ENCODE results near the gene CCDC102B.

CCDC102B gene

GRCh38 chr18:68818584-68818983 lies 20.7 kb downstream of the CCDC102B start:
- H3K27ac ChIP-seq (ENCODE audit: low read depth, low read length): peak overlapping the region; percentile 72

GRCh38 chr18:68822926-68823325 lies 25.0 kb downstream of the CCDC102B start:
- H3K4me3 ChIP-seq (ENCODE audit: low read depth, low read length): no peak overlapping the region
- no peaks in the 10 kb centered on the region for H3K36me3 ChIP-seq (ENCODE audit: insufficient read depth, low read length)
- no peak overlapping the region for H2AFZ ChIP-seq (ENCODE audit: low read length, unreplicated experiment)
- H3K4me1 ChIP-seq (ENCODE audit: control insufficient read depth, insufficient read depth, low read length, unreplicated experiment): peaks cover 7% of the 10 kb centered on the region
- no peak overlapping the region for H3K27ac ChIP-seq (ENCODE audit: low read depth, low read length)
- H3K79me2 ChIP-seq (ENCODE audit: control insufficient read depth, insufficient read depth, low read length, unreplicated experiment): no peaks in the 10 kb centered on the region
- no peaks in the 10 kb centered on the region for H3K27me3 ChIP-seq (ENCODE audit: insufficient read depth, low read length)

More at GRCh38 chr18:68818584-68818983, 20.7 kb downstream of the CCDC102B start:
- Histone ChIP-seq H3K79me2 (ENCODE audit: control insufficient read depth, insufficient read depth, low read length, unreplicated experiment) (no peaks in the 10 kb centered on the region), H3K4me3 (ENCODE audit: low read depth, low read length) (peak overlapping the region; percentile 45; the same call in 1 of the 2 replicates), H3K36me3 (ENCODE audit: insufficient read depth, low read length) (no peaks in the 10 kb centered on the region), H3K4me1 (ENCODE audit: control insufficient read depth, insufficient read depth, low read length, unreplicated experiment) (peaks cover 20% of the 10 kb centered on the region), H2AFZ (ENCODE audit: low read length, unreplicated experiment) (peak overlapping the region; percentile 21), H3K27me3 (ENCODE audit: insufficient read depth, low read length) (no peaks in the 10 kb centered on the region)

GRCh38 chr18:68826121-68826520 lies 28.2 kb downstream of the CCDC102B start:
- H3K27ac ChIP-seq (ENCODE audit: low read depth, low read length): no peak overlapping the region
- H3K4me1 ChIP-seq (ENCODE audit: control insufficient read depth, insufficient read depth, low read length, unreplicated experiment): no peaks in the 10 kb centered on the region
- no peak overlapping the region for H3K4me3 ChIP-seq (ENCODE audit: low read depth, low read length)
- no peaks in the 10 kb centered on the region for H3K27me3 ChIP-seq (ENCODE audit: insufficient read depth, low read length)
- no peaks in the 10 kb centered on the region for H3K36me3 ChIP-seq (ENCODE audit: insufficient read depth, low read length)
- no peaks in the 10 kb centered on the region for H3K79me2 ChIP-seq (ENCODE audit: control insufficient read depth, insufficient read depth, low read length, unreplicated experiment)
- H2AFZ ChIP-seq (ENCODE audit: low read length, unreplicated experiment): no peak overlapping the region

- Histone ChIP-seq H3K27ac (ENCODE audit: low read depth, low read length) (no peak overlapping the region), H3K36me3 (ENCODE audit: insufficient read depth, low read length) (no peaks in the 10 kb centered on the region), H3K4me1 (ENCODE audit: control insufficient read depth, insufficient read depth, low read length, unreplicated experiment) (peaks cover 3% of the 10 kb centered on the region), H3K27me3 (ENCODE audit: insufficient read depth, low read length) (no peaks in the 10 kb centered on the region), H3K79me2 (ENCODE audit: control insufficient read depth, insufficient read depth, low read length, unreplicated experiment) (no peaks in the 10 kb centered on the region), H3K4me3 (ENCODE audit: low read depth, low read length) (no peak overlapping the region), H2AFZ (ENCODE audit: low read length, unreplicated experiment) (peak overlapping the region; percentile 23)
Observed at GRCh38 chr18:68830256-68831045, 32.6 kb downstream of the CCDC102B start.

GRCh38 chr18:68833756-68834155 lies 35.9 kb downstream of the CCDC102B start:
- H3K27me3 ChIP-seq (ENCODE audit: insufficient read depth, low read length): no peaks in the 10 kb centered on the region
- H3K36me3 ChIP-seq (ENCODE audit: insufficient read depth, low read length): no peaks in the 10 kb centered on the region
- no peak overlapping the region for H2AFZ ChIP-seq (ENCODE audit: low read length, unreplicated experiment)
- peaks cover 21% of the 10 kb centered on the region for H3K4me1 ChIP-seq (ENCODE audit: control insufficient read depth, insufficient read depth, low read length, unreplicated experiment)
- H3K4me3 ChIP-seq (ENCODE audit: low read depth, low read length): no peak overlapping the region
- H3K27ac ChIP-seq (ENCODE audit: low read depth, low read length): no peak overlapping the region
- H3K79me2 ChIP-seq (ENCODE audit: control insufficient read depth, insufficient read depth, low read length, unreplicated experiment): no peaks in the 10 kb centered on the region

- H3K4me1 ChIP-seq (ENCODE audit: control insufficient read depth, insufficient read depth, low read length, unreplicated experiment): peaks cover 31% of the 10 kb centered on the region
- H3K36me3 ChIP-seq (ENCODE audit: insufficient read depth, low read length): no peaks in the 10 kb centered on the region
- H3K79me2 ChIP-seq (ENCODE audit: control insufficient read depth, insufficient read depth, low read length, unreplicated experiment): no peaks in the 10 kb centered on the region
- H3K27me3 ChIP-seq (ENCODE audit: insufficient read depth, low read length): no peaks in the 10 kb centered on the region
- H3K27ac ChIP-seq (ENCODE audit: low read depth, low read length): peak overlapping the region; percentile 80
- H3K4me3 ChIP-seq (ENCODE audit: low read depth, low read length): peak overlapping the region; percentile 38; the same call in 1 of the 2 replicates
- H2AFZ ChIP-seq (ENCODE audit: low read length, unreplicated experiment): no peak overlapping the region
Observed at GRCh38 chr18:68837665-68838451, 40.0 kb downstream of the CCDC102B start.

GRCh38 chr18:68839701-68840100 lies 41.8 kb downstream of the CCDC102B start:
- no peak overlapping the region for H3K4me3 ChIP-seq (ENCODE audit: low read depth, low read length)
- H3K27ac ChIP-seq (ENCODE audit: low read depth, low read length): peak overlapping the region; percentile 99
- H3K36me3 ChIP-seq (ENCODE audit: insufficient read depth, low read length): no peaks in the 10 kb centered on the region
- no peaks in the 10 kb centered on the region for H3K79me2 ChIP-seq (ENCODE audit: control insufficient read depth, insufficient read depth, low read length, unreplicated experiment)
- peaks cover 31% of the 10 kb centered on the region for H3K4me1 ChIP-seq (ENCODE audit: control insufficient read depth, insufficient read depth, low read length, unreplicated experiment)
- no peaks in the 10 kb centered on the region for H3K27me3 ChIP-seq (ENCODE audit: insufficient read depth, low read length)
- no peak overlapping the region for H2AFZ ChIP-seq (ENCODE audit: low read length, unreplicated experiment)

GRCh38 chr18:68840554-68841263 lies 42.8 kb downstream of the CCDC102B start:
- H3K4me3 ChIP-seq (ENCODE audit: low read depth, low read length): peak overlapping the region; percentile 10

GRCh38 chr18:68841301-68841700 lies 43.4 kb downstream of the CCDC102B start:
- H3K36me3 ChIP-seq (ENCODE audit: insufficient read depth, low read length): no peaks in the 10 kb centered on the region
- peak overlapping the region; percentile 51 for H2AFZ ChIP-seq (ENCODE audit: low read length, unreplicated experiment)
- no peaks in the 10 kb centered on the region for H3K27me3 ChIP-seq (ENCODE audit: insufficient read depth, low read length)
- H3K27ac ChIP-seq (ENCODE audit: low read depth, low read length): peak overlapping the region; percentile 99
- peaks cover 31% of the 10 kb centered on the region for H3K4me1 ChIP-seq (ENCODE audit: control insufficient read depth, insufficient read depth, low read length, unreplicated experiment)
- H3K4me3 ChIP-seq (ENCODE audit: low read depth, low read length): peak overlapping the region; percentile 10
- H3K79me2 ChIP-seq (ENCODE audit: control insufficient read depth, insufficient read depth, low read length, unreplicated experiment): no peaks in the 10 kb centered on the region

More at GRCh38 chr18:68840554-68841263, 42.8 kb downstream of the CCDC102B start:
- Histone ChIP-seq H2AFZ (ENCODE audit: low read length, unreplicated experiment) (peak overlapping the region; percentile 51), H3K79me2 (ENCODE audit: control insufficient read depth, insufficient read depth, low read length, unreplicated experiment) (no peaks in the 10 kb centered on the region), H3K27me3 (ENCODE audit: insufficient read depth, low read length) (no peaks in the 10 kb centered on the region), H3K4me1 (ENCODE audit: control insufficient read depth, insufficient read depth, low read length, unreplicated experiment) (peaks cover 31% of the 10 kb centered on the region), H3K27ac (ENCODE audit: low read depth, low read length) (peak overlapping the region; percentile 99), H3K36me3 (ENCODE audit: insufficient read depth, low read length) (no peaks in the 10 kb centered on the region)

- no peak overlapping the region for H3K27ac ChIP-seq (ENCODE audit: low read depth, low read length)
- no peak overlapping the region for H2AFZ ChIP-seq (ENCODE audit: low read length, unreplicated experiment)
- H3K27me3 ChIP-seq (ENCODE audit: insufficient read depth, low read length): no peaks in the 10 kb centered on the region
- peaks cover 22% of the 10 kb centered on the region for H3K4me1 ChIP-seq (ENCODE audit: control insufficient read depth, insufficient read depth, low read length, unreplicated experiment)
- H3K4me3 ChIP-seq (ENCODE audit: low read depth, low read length): no peak overlapping the region
- no peaks in the 10 kb centered on the region for H3K79me2 ChIP-seq (ENCODE audit: control insufficient read depth, insufficient read depth, low read length, unreplicated experiment)
- H3K36me3 ChIP-seq (ENCODE audit: insufficient read depth, low read length): no peaks in the 10 kb centered on the region
Observed at GRCh38 chr18:68842951-68843350, 45.1 kb downstream of the CCDC102B start.

Data from ACC112 (cell line).